Kidney capillary endothelial cell (primary cell): ENCODE measurements around the gene USP36.
A peak's percentile ranks its signal among the peaks of the same experiment; 100 is the strongest.

ENCODE experiments used
- DNase-seq: peaks from one replicate; pipeline ENCODE4 v3.0.0-alpha.2; 2018; ENCODE audit warnings: low spot score

Gene USP36

GRCh38 chr17:78838574-78839005, 2.0 kb downstream of the USP36 start:
- DNase-seq: no peak

DNA sequence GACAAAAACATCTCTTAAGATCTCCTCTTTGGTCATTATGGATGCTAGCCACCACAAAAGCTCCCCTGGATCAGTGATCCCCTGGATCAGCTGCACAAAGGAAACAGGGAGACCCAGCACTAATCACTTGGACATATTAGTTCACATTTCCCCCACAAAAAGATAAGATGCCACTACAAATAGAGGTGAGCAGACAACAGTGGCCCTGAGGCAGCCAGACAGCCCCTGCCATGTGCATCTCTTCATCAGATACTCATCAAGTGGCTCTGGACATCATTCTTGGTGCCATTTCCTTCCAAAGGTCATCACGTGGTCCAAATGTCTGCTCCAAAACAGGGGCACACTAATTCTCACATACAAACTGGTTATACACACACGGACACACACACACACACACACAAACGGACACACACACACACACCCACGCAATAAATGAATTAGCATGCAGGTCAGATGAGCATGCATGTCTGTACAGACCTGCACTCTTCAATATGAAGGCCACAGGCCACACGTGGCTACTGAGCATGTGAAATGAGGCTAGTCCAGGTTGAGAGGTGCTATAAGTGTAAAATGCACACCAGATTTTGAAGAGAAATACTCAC, 4.1 kb downstream of the USP36 start:
- DNase-seq: no peak

DNA sequence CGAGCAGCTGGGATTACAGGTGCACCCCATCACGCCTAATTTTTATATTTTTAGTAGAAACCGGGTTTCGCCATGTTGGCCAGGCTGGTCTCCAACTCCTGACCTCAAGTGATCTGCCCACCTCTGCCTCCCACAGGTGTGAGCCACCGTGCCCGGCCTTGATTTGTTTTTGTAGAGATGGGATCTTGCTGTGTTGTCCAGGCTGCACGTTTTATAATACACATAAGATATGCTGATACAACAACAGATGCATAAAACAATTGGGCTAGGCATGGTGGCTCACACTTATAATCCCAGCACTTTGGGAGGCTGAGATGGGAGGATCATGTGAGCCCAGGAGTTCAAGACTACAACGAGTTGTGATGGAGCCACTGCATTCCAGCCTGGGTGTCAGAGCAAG, 6.0 kb downstream of the USP36 start:
- DNase-seq: no peak

DNA sequence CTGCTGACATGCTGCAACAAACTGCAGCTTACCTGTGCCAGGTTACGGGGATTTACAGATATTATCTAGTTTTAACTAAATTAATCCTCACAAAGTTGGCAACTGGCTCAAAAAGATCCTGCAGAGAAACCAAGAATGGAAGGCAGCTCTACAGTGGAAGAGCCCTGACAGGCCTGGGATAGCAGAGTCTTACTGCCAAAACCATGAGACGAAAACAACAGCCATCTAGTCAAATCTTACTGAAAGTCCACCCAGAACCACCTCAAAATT, 8.1 kb downstream of the USP36 start:
- no peak for DNase-seq

- DNase-seq: no peak
Observed at GRCh38 chr17:78831688-78832540, 8.7 kb downstream of the USP36 start.

DNA sequence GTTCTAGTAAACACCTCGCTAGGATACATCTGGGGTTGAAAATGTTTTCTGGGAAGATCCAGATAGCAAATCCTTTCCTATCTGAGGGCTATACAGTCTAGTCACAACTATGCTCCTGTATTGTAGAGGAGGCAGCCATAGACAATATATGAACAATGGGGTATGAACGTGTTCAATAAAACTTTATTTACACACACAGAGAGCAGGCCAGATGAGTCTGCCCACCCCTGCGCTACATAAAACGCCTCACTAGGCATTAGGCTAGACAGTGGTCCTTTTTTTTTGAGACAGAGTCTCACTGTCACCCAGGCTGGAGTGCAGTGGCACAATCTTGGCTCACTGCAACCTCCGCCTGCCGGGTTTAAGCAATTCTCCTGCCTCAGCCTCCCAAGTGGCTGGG, 11.1 kb downstream of the USP36 start:
- DNase-seq: no peak

GRCh38 chr17:78828470-78829185, 12.0 kb downstream of the USP36 start:
- DNase-seq: no peak

DNA sequence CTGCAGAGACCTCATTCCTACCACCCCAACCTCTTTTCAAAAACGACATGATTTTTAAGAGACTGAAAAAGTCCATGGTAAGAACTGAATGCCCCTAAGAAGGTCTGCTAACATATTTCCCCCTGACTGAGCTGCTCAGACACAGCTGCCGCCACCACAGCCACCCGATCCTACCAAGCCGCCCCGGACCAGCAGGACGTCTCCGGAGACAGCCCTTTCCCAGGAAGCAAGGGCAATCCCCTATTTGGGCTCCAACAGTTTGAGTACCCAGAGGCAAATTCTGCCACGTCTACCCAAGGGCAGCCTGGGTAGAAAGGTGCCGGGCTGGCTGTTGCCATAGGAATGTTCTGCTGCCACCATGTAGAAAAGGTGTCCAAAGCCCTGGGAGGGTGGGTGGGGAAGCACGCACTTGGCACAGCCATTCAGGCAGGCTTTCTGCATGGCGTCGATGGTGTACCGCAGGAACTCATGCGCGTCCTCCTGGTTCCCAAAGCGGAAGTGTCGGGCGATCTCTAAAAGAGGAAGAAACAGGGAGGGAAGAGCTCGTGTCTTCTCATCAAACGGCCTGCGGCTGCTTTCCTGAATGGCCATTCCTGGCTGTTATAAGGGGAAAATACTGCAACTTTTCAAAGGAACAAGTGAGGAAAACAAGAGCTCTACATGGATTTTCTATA, 13.6 kb downstream of the USP36 start:
- no peak for DNase-seq

GRCh38 chr17:78826421-78826820, 14.2 kb downstream of the USP36 start:
- DNase-seq: peak; percentile 79

DNA sequence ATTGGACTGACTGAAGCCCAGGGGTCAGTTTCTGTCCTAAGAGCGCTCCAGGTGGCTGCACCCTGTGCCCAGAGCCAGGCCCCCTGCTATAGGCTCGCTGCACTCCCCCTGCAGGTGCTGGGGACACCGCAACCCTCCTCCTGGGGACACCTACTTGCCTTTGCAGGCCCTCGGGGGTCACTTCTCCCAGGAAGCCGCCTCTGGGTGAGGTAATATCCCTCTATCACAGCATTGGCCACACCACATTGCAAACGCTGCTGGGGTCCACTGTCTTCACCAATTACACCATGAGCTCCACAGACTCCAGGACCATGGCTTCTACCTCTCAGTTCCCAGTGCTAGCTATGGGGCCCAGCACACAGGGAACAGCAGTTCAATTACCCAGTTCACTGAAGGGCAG, 14.9 kb downstream of the USP36 start:
- DNase-seq: no peak

GRCh38 chr17:78824240-78824639, 16.4 kb downstream of the USP36 start:
- DNase-seq: no peak

DNA sequence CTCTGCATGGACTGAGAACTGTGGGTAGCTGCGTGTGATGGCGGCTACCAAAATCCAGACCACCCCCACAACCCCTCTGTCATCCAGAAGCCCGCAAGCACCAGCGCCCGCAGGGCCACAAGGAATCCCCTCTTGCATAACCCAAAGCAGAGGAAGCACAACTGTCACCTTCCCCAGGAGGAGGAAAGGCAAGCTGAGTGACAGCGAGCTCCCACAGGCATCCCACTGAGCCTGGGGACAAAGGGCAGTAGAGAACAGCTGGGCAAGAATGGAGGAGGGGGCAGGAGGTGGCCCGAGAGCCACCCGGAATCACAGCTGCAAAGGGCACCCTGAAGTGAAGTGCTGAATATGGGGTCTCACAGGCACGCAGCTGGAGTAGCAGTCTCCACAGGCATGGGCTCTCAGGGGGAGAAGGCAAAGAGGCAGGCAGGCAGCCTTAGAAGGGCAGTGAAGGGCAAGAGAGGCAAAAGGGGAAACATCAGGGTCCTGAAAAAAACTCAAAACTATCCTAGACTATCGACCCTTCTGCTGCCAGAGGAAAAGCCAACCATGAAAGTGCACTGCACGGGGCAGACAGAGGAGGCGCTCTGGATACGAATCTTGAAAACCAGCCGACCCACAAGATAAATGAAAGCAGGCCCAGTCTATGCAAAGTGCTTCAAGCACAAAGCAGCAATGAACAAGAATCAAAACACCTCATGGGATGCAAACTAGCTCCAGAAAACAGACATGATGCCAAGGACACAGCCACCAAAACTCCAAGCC, 17.1 kb downstream of the USP36 start:
- DNase-seq: no peak

DNA sequence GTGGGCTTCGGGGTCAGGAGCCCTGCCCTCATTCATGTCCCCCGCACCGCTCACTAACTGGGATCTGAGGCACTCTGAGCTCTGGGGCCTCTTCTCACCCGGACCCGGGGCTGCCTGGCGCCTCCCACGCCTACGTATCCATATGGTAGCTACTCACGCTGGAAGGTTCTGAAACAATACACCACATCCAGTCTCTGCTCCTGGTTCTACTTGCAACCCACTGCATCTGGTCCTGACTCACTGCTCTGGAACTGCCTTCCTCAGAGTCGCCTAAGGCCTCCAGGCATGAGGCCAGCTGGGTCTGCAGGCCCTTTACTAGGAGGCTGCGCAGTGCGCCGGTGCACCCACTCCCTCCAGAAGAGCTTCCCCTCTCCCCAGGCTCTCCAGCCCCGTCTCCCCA, 18.1 kb downstream of the USP36 start:
- no peak for DNase-seq

GRCh38 chr17:78821961-78822360, 18.7 kb downstream of the USP36 start:
- no peak for DNase-seq

- DNase-seq: no peak
Observed at GRCh38 chr17:78820841-78821240, 19.8 kb downstream of the USP36 start.

- DNase-seq: no peak
Observed at GRCh38 chr17:78819806-78820792, 20.5 kb downstream of the USP36 start.

DNA sequence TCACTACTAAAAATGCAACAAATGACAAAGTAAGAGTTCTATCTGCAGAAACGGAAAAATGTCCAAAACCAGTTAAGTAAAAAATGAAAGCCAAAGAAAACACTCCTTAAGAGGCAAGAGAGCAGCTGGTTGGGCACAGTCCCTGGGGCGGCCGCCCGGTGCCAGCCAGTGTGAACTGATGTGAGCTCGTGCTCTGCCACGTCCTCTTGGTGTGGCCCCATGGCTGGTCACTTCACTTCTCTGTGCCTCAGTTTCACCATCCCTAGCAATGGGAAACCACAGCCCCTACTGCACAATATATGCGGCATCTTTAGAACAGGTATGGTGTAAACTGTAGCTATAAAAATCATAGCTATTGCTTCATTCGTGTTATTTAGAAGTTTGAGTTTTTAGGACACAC, 21.2 kb downstream of the USP36 start:
- no peak for DNase-seq

DNA sequence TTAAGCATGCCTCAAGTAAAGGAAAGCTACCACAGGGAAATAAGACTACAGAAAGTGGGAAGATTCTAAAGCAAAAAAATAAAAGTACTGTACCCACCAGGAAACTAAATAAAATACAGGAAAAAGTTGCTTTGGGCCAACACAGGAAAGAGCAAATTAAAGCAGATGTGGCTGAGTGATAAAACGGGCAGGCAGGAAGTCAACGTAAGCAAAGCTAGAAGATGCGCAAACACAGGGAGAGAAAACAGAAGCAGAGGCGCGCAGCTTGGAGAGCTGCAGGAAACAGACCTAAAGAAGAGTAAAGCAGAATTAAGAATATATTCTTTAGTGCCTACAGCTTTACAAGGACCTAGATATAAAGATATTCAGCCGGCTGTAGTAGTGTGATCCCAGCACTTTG, 21.7 kb downstream of the USP36 start:
- no peak for DNase-seq

GRCh38 chr17:78818152-78818846, 22.3 kb downstream of the USP36 start:
- DNase-seq: no peak

GRCh38 chr17:78817123-78817522, 23.5 kb downstream of the USP36 start:
- no peak for DNase-seq
